ENCODE data around the gene ACTR8. TPM values are rescaled to one million over a fixed set of nuclear protein-coding genes. Genes with fewer than 3 reads are reported as not detected.

ACTR8 gene
- total RNA-seq, 1 experiment from 2014 or later = 21.1 TPM

- ChIA-PET CTCF (no interaction called here), POLR2A (ENCODE audit: low non-redundant PET) (no interaction called here)
- no TSS peak for BruUV-seq (replicated peaks)
- intact Hi-C loops (cut with micrococcal nuclease; ENCODE audit: unreplicated experiment) = no loop called here
- DNase-seq (ENCODE audit: low spot score) = no peak
- H3K4me1 ChIP-seq (ENCODE audit: insufficient read depth, low read length, poor library complexity, severe bottlenecking) = no peaks in the 10 kb centered on the region
- TF ChIP-seq EZH2 (IDR thresholded peaks at IDR 0.05; ENCODE audit: borderline replicate concordance, low read depth, low read length, poor library complexity, severe bottlenecking) (no peak), CTCF (conservative IDR thresholded peaks at IDR 0.05; ENCODE audit: low read depth, low read length) (no peak)
- H3K4me3 ChIP-seq (ENCODE audit: low read depth, low read length, poor library complexity, severe bottlenecking) = no peak overlapping the region
- no peaks in the 10 kb centered on the region for H3K36me3 ChIP-seq (ENCODE audit: insufficient read depth, low read length, poor library complexity, severe bottlenecking)
- H3K27me3 ChIP-seq (replicated peaks; ENCODE audit: insufficient read depth, low read depth, low read length, poor library complexity) = no peaks in the 10 kb centered on the region
- no peak overlapping the region for H3K27ac ChIP-seq (ENCODE audit: low read depth, low read length, poor library complexity, severe bottlenecking)
- H3K9me3 ChIP-seq (ENCODE audit: low read depth, low read length, poor library complexity, severe bottlenecking) = no peaks in the 10 kb centered on the region
Measured at GRCh38 chr3:53902067-53902466, 20.1 kb upstream of the ACTR8 start.

- intact Hi-C loops (cut with micrococcal nuclease; ENCODE audit: unreplicated experiment) = no loop called here
- TF ChIP-seq EZH2 (IDR thresholded peaks at IDR 0.05; ENCODE audit: borderline replicate concordance, low read depth, low read length, poor library complexity, severe bottlenecking) (no peak), CTCF (conservative IDR thresholded peaks at IDR 0.05; ENCODE audit: low read depth, low read length) (no peak)
- no peaks in the 10 kb centered on the region for H3K4me1 ChIP-seq (ENCODE audit: insufficient read depth, low read length, poor library complexity, severe bottlenecking)
- no TSS peak for BruUV-seq (replicated peaks)
- H3K36me3 ChIP-seq (ENCODE audit: insufficient read depth, low read length, poor library complexity, severe bottlenecking) = no peaks in the 10 kb centered on the region
- DNase-seq (ENCODE audit: low spot score) = no peak
- H3K9me3 ChIP-seq (ENCODE audit: low read depth, low read length, poor library complexity, severe bottlenecking) = no peaks in the 10 kb centered on the region
- H3K27me3 ChIP-seq (replicated peaks; ENCODE audit: insufficient read depth, low read depth, low read length, poor library complexity) = no peaks in the 10 kb centered on the region
- no peak overlapping the region for H3K27ac ChIP-seq (ENCODE audit: low read depth, low read length, poor library complexity, severe bottlenecking)
- no peak overlapping the region for H3K4me3 ChIP-seq (ENCODE audit: low read depth, low read length, poor library complexity, severe bottlenecking)
- POLR2A ChIA-PET (ENCODE audit: low non-redundant PET) = no interaction called here
- CTCF ChIA-PET = no interaction called here
Measured at GRCh38 chr3:53900666-53901331, 18.8 kb upstream of the ACTR8 start.

- no peak for TF ChIP-seq CTCF (conservative IDR thresholded peaks at IDR 0.05; ENCODE audit: low read depth, low read length)
- TF ChIP-seq EZH2 (IDR thresholded peaks at IDR 0.05; ENCODE audit: borderline replicate concordance, low read depth, low read length, poor library complexity, severe bottlenecking) = no peak
- Histone ChIP-seq H3K27ac (ENCODE audit: low read depth, low read length, poor library complexity, severe bottlenecking) (no peak overlapping the region), H3K4me1 (ENCODE audit: insufficient read depth, low read length, poor library complexity, severe bottlenecking) (no peaks in the 10 kb centered on the region), H3K27me3 (replicated peaks; ENCODE audit: insufficient read depth, low read depth, low read length, poor library complexity) (no peaks in the 10 kb centered on the region), H3K9me3 (ENCODE audit: low read depth, low read length, poor library complexity, severe bottlenecking) (no peaks in the 10 kb centered on the region), H3K4me3 (ENCODE audit: low read depth, low read length, poor library complexity, severe bottlenecking) (no peak overlapping the region), H3K36me3 (ENCODE audit: insufficient read depth, low read length, poor library complexity, severe bottlenecking) (no peaks in the 10 kb centered on the region)
- no peak for DNase-seq (ENCODE audit: low spot score)
- ChIA-PET POLR2A (ENCODE audit: low non-redundant PET) (no interaction called here), CTCF (interaction anchor here (0.6 kb wide), 1 partner anchor 10 kb away, joined by 3 read pairs; no protein-coding TSS in a partner anchor)
- no TSS peak for BruUV-seq (replicated peaks)
- intact Hi-C loops (cut with micrococcal nuclease; ENCODE audit: unreplicated experiment) = no loop called here
Measured at GRCh38 chr3:53899750-53900149, 17.8 kb upstream of the ACTR8 start.

Measured in A673 (cell line).